ENCODE data around the gene ADAMTS12.

Gene ADAMTS12

GRCh38 chr5:33711094-33711679 lies 180.6 kb downstream of the ADAMTS12 start:
- DNase-seq (ENCODE audit: low read depth): no peak

- DNase-seq (ENCODE audit: low read depth): no peak
Measured at GRCh38 chr5:33702867-33703266, 188.9 kb downstream of the ADAMTS12 start.

- no peak for DNase-seq (ENCODE audit: low read depth)
Measured at GRCh38 chr5:33701951-33702350, 189.8 kb downstream of the ADAMTS12 start.

- DNase-seq (ENCODE audit: low read depth): no peak
Measured at GRCh38 chr5:33701251-33701650, 190.5 kb downstream of the ADAMTS12 start.

- DNase-seq (ENCODE audit: low read depth): no peak
Measured at GRCh38 chr5:33696411-33696810, 195.4 kb downstream of the ADAMTS12 start.

- no peak for DNase-seq (ENCODE audit: low read depth)
Measured at GRCh38 chr5:33692980-33693379, 198.8 kb downstream of the ADAMTS12 start.

GRCh38 chr5:33691856-33692255 lies 199.9 kb downstream of the ADAMTS12 start:
- no peak for DNase-seq (ENCODE audit: low read depth)

GRCh38 chr5:33690374-33691135 lies 201.2 kb downstream of the ADAMTS12 start:
- no peak for DNase-seq (ENCODE audit: low read depth)

GRCh38 chr5:33688526-33688925 lies 203.3 kb downstream of the ADAMTS12 start:
- no peak for DNase-seq (ENCODE audit: low read depth)

GRCh38 chr5:33688066-33688465 lies 203.7 kb downstream of the ADAMTS12 start:
- DNase-seq (ENCODE audit: low read depth): no peak

GRCh38 chr5:33685873-33686755 lies 205.7 kb downstream of the ADAMTS12 start:
- DNase-seq (ENCODE audit: low read depth): no peak

GRCh38 chr5:33684496-33685159 lies 207.2 kb downstream of the ADAMTS12 start:
- no peak for DNase-seq (ENCODE audit: low read depth)

- no peak for DNase-seq (ENCODE audit: low read depth)
Measured at GRCh38 chr5:33679791-33680190, 212.0 kb downstream of the ADAMTS12 start.

- DNase-seq (ENCODE audit: low read depth): no peak
Measured at GRCh38 chr5:33675958-33676464, 215.8 kb downstream of the ADAMTS12 start.

GRCh38 chr5:33671700-33672291 lies 220.0 kb downstream of the ADAMTS12 start:
- DNase-seq (ENCODE audit: low read depth): no peak

- DNase-seq (ENCODE audit: low read depth): no peak
Measured at GRCh38 chr5:33662722-33663427, 228.9 kb downstream of the ADAMTS12 start.

- DNase-seq (ENCODE audit: low read depth): no peak
Measured at GRCh38 chr5:33659526-33660169, 232.1 kb downstream of the ADAMTS12 start.

- no peak for DNase-seq (ENCODE audit: low read depth)
Measured at GRCh38 chr5:33657804-33658440, 233.9 kb downstream of the ADAMTS12 start.

GRCh38 chr5:33657176-33657575 lies 234.6 kb downstream of the ADAMTS12 start:
- DNase-seq (ENCODE audit: low read depth): no peak

GRCh38 chr5:33650911-33651310 lies 240.9 kb downstream of the ADAMTS12 start:
- no peak for DNase-seq (ENCODE audit: low read depth)
